Right lobe of liver (tissue), 4 donors: ENCODE results near the gene MYDGF.

Source experiments
- CTCF ChIP-seq, 4 donors: fragments of 200-600 bp in 3 of 4; fragments of 450-650 bp in 1 of 4; IDR thresholded peaks; one replicate each; pipeline versions ENCODE4 v1.5.1 to v1.8.0; 2016 to 2022; ENCODE audit warnings: antibody characterized with exemption in 4 of 4, mild to moderate bottlenecking in 2 of 4
- POLR2A ChIP-seq: fragments of 450-650 bp; IDR thresholded peaks from one replicate; pipeline ENCODE4 v1.6.1; 2017; ENCODE audit warnings: antibody characterized with exemption, mild to moderate bottlenecking
- donor health status: DM: no; HTN: no; CAD: no.
- donor health status: DM: no; HTN: no; CAD: no.
- donor health status: DM: no; HTN: yes; CAD: no.

GRCh38 chr19:4717966-4718701, 48.0 kb upstream of the MYDGF start:
- TF ChIP-seq CTCF (IDR thresholded peaks at IDR 0.05), result no peak
- no peak for TF ChIP-seq POLR2A
